ENCODE data around the gene VPS18.
A peak's percentile ranks its signal among the peaks of the same experiment; 100 is the strongest.

VPS18 gene

GRCh38 chr15:40925495-40925862, 31.2 kb downstream of the VPS18 start:
- DNase-seq = no peak

GRCh38 chr15:40925863-40926658, 31.8 kb downstream of the VPS18 start:
- DNase-seq = peak; percentile 73

DNA sequence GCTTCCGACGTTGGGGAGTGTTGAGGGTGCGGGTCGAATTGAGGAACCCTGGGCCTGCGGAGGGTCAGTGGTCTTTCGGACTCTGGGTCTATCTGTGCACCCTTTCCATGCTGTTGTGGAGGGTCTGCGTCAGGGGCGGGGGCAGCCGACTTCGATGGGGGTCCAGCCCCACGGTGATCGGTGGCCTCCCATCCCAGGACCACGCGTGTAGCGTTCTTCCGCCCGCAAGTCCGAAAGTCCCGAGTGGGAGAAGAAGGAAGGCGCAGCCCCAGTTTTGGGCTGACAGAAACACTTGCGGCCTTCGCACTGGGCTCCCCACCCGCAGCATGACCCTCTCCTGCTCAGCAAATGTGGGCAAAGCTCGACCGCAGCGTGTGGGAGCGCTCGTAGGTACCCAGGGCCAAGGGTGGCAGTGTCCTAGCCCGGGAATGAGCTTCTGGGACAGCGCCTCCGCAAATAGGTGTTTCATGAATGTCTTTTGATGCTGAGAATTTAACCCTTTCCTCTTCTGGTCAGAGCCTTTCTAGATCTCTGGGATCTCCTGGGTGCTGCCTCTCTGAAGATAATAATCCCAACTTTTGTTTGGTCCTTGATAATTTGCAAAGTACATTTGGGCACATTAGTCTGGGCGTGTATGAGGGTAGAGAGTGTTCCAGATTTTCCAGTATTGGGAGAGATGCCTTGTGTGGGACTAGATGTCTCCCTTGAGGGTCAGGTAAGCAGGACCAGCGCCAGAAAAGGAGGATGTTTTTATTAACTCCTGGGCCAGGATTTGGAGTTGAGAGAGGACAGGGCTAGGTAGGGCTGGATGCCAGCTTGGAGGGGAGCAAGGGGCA, 32.6 kb downstream of the VPS18 start:
- no peak for DNase-seq

GRCh38 chr15:40927495-40927872, 33.2 kb downstream of the VPS18 start:
- no peak for DNase-seq

GRCh38 chr15:40927873-40928806, 33.9 kb downstream of the VPS18 start:
- no peak for DNase-seq

- peak; percentile 76 for DNase-seq
These were observed 34.8 kb downstream of the VPS18 start, which contains the start of gene DLL4 for GRCh38 chr15:40928821-40929659. Gene DLL4, plus strand, starts transcription at chr15:40929340. Its CDS starts 329 bp downstream, at chr15:40929669.

DNA sequence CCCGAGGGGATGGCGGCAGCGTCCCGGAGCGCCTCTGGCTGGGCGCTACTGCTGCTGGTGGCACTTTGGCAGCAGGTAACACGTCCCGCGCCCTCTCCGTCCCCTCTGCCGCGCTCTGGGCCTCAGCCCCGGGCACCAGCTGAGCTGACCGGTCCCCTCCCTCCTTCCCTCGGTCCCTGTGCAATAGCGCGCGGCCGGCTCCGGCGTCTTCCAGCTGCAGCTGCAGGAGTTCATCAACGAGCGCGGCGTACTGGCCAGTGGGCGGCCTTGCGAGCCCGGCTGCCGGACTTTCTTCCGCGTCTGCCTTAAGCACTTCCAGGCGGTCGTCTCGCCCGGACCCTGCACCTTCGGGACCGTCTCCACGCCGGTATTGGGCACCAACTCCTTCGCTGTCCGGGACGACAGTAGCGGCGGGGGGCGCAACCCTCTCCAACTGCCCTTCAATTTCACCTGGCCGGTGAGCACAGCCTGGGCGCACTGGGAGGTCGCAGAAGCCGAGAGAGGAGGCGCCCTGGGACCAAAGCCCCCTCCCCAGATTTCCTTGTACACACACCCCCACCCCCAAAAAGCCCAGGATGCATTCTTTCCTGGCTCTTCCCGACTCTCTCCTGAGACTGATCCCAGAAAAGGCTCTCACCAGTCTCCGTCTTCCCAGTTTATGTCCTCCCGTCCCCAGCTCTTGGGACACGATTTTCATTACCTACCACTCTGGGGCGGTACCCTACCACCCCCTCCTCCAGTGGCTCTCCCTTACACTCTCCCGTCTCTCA, 35.6 kb downstream of the VPS18 start:
- DNase-seq = no peak

DNA sequence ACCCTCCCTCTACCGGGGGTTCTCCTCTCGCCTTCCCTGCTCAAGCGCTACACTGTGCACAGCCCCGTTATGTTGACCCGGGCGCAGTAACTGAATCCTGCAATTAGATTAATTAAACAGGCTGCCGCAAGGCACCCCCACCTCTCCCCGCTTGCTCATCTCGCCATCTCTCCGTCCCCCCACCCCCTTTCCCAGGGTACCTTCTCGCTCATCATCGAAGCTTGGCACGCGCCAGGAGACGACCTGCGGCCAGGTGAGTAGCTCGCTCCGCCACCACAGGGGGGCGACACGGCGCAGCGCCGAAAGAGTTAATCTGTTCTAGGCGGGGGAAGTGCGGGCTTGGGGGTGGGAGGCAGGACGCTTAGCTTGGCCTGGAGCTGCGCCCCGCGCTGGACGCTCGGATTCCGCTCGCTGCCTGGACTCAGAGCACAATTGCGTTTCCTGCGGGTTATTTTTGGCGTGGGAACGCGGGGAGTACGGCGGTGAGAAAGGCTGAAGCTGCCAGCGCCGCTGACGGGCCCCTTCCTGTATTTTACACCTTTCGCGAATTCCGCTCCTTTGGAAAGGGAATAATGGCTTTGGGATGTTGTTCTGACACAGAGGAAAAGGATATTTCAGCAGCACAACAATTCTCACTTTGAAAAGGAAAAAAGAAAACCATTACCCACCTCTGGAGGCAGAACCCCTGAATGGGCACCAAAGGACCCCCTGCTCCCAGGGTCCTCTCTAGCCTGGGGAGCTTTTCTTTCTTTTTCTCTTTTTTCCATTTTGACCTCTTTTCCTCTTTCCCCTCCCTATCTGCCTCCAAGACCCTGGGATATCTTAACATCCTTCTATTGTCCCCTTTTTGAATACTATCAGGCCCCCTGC, 36.4 kb downstream of the VPS18 start:
- peak; percentile 79 for DNase-seq

DNA sequence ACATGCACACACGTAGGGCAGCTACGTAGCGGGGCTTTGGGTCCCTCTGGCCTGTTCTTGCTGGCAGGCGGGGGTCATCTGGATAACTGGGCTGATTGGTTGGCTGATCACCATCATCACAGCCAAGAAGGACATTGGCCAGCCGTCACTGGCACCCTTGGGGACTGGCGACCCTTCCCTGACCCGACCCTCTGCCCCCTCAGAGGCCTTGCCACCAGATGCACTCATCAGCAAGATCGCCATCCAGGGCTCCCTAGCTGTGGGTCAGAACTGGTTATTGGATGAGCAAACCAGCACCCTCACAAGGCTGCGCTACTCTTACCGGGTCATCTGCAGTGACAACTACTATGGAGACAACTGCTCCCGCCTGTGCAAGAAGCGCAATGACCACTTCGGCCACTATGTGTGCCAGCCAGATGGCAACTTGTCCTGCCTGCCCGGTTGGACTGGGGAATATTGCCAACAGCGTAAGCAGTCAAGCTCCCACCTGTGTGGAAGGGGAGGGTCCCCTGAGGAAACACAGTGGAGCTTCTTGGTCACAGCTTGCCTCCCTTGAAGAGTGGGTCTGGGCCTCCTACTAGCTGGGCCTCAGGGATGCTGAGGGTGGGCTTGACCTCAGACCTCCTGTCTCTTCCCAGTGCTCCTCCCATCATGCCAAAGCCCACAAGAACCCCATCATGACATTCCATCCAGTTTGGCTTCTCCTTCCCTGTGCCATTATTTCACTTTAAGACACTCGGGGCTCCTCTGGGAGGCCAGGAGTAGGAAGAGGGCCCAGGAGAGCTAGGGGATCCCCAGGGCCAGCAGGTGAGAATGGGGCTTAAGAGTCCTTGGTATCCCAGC, 37.3 kb downstream of the VPS18 start:
- DNase-seq = no peak

GRCh38 chr15:40932156-40932555, 37.9 kb downstream of the VPS18 start:
- no peak for DNase-seq

DNA sequence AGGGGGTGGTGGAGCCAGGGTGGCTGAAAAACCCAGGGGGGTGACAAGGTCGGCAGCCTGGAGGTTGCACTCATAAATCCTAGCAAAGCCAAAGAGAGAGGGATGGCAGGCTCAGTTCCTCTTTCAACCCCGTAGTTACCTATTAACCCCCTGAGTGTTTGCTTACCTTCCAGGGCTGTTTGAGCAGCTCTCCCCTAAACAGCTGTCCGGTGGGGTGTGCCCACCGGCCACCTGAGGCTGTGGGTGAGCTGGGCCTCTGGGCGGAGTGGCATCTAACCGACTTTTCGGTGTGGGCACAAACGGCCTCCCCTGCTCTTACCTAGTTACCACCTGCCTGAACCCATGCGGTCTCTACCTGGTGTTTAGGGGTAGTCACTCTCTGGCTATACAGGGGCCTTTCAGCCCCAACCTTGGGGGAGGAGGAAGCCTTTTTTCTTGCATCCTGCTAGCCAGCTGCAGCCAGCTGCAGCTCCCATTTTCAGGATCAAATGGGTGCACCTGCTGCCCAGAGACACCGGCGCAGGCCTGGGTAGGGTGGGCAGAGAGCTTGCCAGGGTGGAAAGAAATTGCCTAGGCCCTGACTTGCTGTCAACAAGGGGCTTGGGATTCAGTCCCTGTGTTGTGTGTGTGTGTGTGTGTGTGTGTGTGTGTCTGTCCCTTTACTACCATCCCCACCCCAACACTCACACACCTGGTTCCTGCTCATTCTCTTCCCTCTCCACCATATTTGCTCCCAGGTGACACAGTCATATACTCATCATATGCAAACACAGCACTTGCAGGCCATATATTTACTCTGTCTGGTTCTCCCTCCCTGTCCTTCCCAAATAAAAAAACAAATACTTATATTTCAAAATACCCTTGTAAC, 38.6 kb downstream of the VPS18 start:
- no peak for DNase-seq

DNA sequence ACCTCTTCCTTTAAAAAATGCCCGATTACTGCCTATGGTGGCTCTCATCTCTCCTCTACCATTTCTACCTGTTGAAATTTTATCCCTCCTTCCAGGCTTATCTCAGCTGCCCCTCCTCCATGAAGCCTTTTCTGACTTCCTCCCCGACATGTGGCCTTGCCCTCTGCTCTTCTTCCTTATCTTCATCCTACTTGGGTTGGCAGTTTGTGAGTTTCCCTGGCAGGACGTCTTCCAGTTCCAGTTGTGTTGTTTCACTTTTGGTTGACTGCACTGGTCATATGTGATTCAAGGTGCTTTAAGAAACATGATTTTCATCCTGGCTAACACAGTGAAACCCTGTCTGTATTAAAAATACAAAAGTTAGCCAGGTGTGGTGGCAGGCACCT, 39.3 kb downstream of the VPS18 start:
- no peak for DNase-seq

GRCh38 chr15:40934457-40934856, 40.2 kb downstream of the VPS18 start:
- DNase-seq = no peak

DNA sequence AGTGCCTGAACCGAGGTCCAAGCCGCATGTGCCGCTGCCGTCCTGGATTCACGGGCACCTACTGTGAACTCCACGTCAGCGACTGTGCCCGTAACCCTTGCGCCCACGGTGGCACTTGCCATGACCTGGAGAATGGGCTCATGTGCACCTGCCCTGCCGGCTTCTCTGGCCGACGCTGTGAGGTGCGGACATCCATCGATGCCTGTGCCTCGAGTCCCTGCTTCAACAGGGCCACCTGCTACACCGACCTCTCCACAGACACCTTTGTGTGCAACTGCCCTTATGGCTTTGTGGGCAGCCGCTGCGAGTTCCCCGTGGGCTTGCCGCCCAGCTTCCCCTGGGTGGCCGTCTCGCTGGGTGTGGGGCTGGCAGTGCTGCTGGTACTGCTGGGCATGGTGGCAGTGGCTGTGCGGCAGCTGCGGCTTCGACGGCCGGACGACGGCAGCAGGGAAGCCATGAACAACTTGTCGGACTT, 42.0 kb downstream of the VPS18 start:
- DNase-seq = no peak

DNA sequence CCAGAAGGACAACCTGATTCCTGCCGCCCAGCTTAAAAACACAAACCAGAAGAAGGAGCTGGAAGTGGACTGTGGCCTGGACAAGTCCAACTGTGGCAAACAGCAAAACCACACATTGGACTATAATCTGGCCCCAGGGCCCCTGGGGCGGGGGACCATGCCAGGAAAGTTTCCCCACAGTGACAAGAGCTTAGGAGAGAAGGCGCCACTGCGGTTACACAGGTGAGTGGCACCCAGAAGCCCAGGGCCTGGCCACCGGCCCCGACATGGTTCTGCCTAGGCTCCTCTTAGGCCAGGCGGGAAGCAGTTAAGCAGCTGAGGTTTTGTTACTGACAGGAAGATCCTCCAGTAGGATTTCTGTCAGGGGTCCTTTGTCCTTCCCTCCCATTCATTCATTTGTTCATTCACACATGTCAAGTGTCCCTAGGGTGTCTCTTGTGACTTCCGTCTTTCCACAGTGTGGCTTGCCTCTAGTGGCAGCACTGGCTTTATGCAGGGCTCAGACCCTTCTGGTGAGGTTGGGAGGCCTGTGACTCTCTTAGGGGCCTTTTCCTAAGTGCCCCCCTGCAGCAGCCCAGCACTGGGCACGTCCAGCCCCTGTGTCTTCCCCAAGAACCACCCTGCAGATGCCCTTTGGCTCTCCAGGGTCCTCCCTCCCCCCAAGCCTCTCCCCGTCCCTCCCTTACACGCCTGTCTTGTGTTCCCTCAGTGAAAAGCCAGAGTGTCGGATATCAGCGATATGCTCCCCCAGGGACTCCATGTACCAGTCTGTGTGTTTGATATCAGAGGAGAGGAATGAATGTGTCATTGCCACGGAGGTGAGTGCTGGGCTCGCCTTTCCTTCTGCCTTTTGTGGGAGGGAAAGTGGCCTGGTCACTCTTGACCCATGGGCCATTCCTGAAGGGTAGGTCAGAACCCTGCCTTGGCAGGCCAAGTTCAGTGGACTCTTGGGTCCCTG, 42.7 kb downstream of the VPS18 start:
- DNase-seq = no peak

GRCh38 chr15:40937762-40938535, 43.7 kb downstream of the VPS18 start:
- no peak for DNase-seq
